H1 (cell line): ENCODE measurements around the gene PKP3. TPM values are rescaled to one million over a fixed set of nuclear protein-coding genes. Genes with fewer than 3 reads are reported as not detected.

Experiments used
- ATF2 ChIP-seq: IDR thresholded peaks from 2 replicates; pipeline ENCODE4 v1.6.1; 2012; ENCODE audit warnings: low read length, inconsistent platforms
- polyA plus RNA-seq, 7 experiments: library from polyadenylated mRNA; depleted of rRNA in 3 of 7; stranded (reverse) in 5 of 7; unstranded in 2 of 7; fragments of >200 nt in 5 of 7; fragments of 200-250 nt in 2 of 7; gene quantifications; 1 replicate in 5 of 7; 2 replicates in 1 of 7; 4 replicates in 1 of 7; pipeline versions ENCODE4 v1.2.1 to v1.2.3, GENCODE V29; 2011 to 2013; ENCODE audit warnings: missing spikeins in 2 of 7, mixed read lengths in 2 of 7
- total RNA-seq: library from RNA; stranded (reverse); fragmentation: NEBNext Ultra II Directional; extraction: Animal tissue kit (Norgen Biotek cat#: 25700); gene quantifications from 2 replicates; pipeline ENCODE4 v1.2.1, GENCODE V29; 2021

Gene PKP3
- total and polyA plus RNA-seq, 2 of the 8 experiments (the other 6 are each of a cell fraction or from before 2014, with no cell fraction given) = 16.7 to 28.7 TPM

- TF ChIP-seq ATF2 = no peak
- TF ChIP-seq, all 59 proteins: peak for 4
Measured at GRCh38 chr11:368414-369335, 25.3 kb upstream of the PKP3 start (continued).
